MM.1S (cell line): ENCODE measurements around the gene ADAMTS2.

ENCODE experiments used
- DNase-seq: peaks from one replicate; pipeline ENCODE4 v3.0.0-alpha.2; 2015
- H2AFZ ChIP-seq: fragments of 300-600 bp; sonication (generic); 2 replicates; pipeline ENCODE4 v1.6.0; 2016; ENCODE audit warnings: antibody characterized with exemption, low read length
- H3F3A ChIP-seq: fragments of 300-600 bp; sonication (generic); 2 replicates; pipeline ENCODE4 v1.6.1; 2016; ENCODE audit warnings: mild to moderate bottlenecking, antibody characterized with exemption, low read length, moderate library complexity, mixed read lengths; ENCODE audit not compliant: insufficient read depth
- H3K27ac ChIP-seq: fragments of 300-600 bp; sonication (generic); 2 replicates; pipeline ENCODE4 v1.5.1; 2016; ENCODE audit warnings: mild to moderate bottlenecking, low read length
- H3K27me3 ChIP-seq: fragments of 300-600 bp; sonication (generic); replicated peaks from 2 replicates; pipeline ENCODE4 v1.6.0; 2016; ENCODE audit warnings: low read length; ENCODE audit not compliant: insufficient read depth
- H3K36me3 ChIP-seq: fragments of 300-600 bp; sonication (generic); replicated peaks from 2 replicates; pipeline ENCODE4 v1.6.1; 2016; ENCODE audit warnings: mild to moderate bottlenecking, low read length, mixed read lengths; ENCODE audit not compliant: insufficient read depth
- H3K4me1 ChIP-seq: fragments of 300-600 bp; sonication (generic); 2 replicates; pipeline ENCODE4 v1.6.1; 2016; ENCODE audit warnings: low read length, mixed read lengths
- H3K4me2 ChIP-seq: fragments of 300-600 bp; sonication (generic); 2 replicates; pipeline ENCODE4 v1.6.0; 2016; ENCODE audit warnings: low read depth, low read length
- H3K4me3 ChIP-seq: fragments of 300-600 bp; sonication (generic); 2 replicates; pipeline ENCODE4 v1.5.1; 2016; ENCODE audit warnings: low read length, mixed read lengths
- H3K79me2 ChIP-seq: fragments of 300-600 bp; sonication (generic); 2 replicates; pipeline ENCODE4 v1.6.1; 2016; ENCODE audit warnings: mixed run types, low read length, mixed read lengths
- H3K9ac ChIP-seq: fragments of 300-600 bp; sonication (generic); 2 replicates; pipeline ENCODE4 v1.6.1; 2016; ENCODE audit warnings: low read length, mixed read lengths
- H3K9me2 ChIP-seq: fragments of 300-600 bp; sonication (generic); replicated peaks from 2 replicates; pipeline ENCODE4 v1.6.1; 2016; ENCODE audit warnings: mild to moderate bottlenecking, low read length, mixed read lengths; ENCODE audit not compliant: insufficient read depth
- H3K9me3 ChIP-seq: fragments of 300-600 bp; sonication (generic); replicated peaks from 2 replicates; pipeline ENCODE4 v1.6.1; 2016; ENCODE audit warnings: mild to moderate bottlenecking, low read length, mixed read lengths; ENCODE audit not compliant: insufficient read depth
- H4K20me1 ChIP-seq: fragments of 300-600 bp; sonication (generic); 2 replicates; pipeline ENCODE4 v1.6.1; 2016; ENCODE audit warnings: mild to moderate bottlenecking, low read length, moderate library complexity, mixed read lengths; ENCODE audit not compliant: insufficient read depth
- EZH2 ChIP-seq: fragments of 300-600 bp; sonication (generic); optimal IDR thresholded peaks from 2 replicates; pipeline ENCODE3; 2017; ENCODE audit warnings: low read depth, mild to moderate bottlenecking, antibody characterized with exemption, low read length, mixed read lengths
- EZH2phosphoT487 ChIP-seq: fragments of 300-600 bp; sonication (generic); IDR thresholded peaks from 2 replicates; pipeline ENCODE4 v1.6.1; 2018; ENCODE audit warnings: antibody characterized with exemption, low read length
- TF ChIP-seq, protein P1 (sequence below): fragments of 300-600 bp; sonication (generic); IDR thresholded peaks from 2 replicates; pipeline ENCODE4 v1.5.1; 2016; ENCODE audit warnings: antibody characterized with exemption, low read length, mixed read lengths

ADAMTS2 gene

GRCh38 chr5:179242676-179243075, 102.6 kb downstream of the ADAMTS2 start:
- no peaks in the 10 kb centered on the region for H4K20me1 ChIP-seq
- no peaks in the 10 kb centered on the region for H3K36me3 ChIP-seq
- no peak overlapping the region for H3K4me3 ChIP-seq
- H3K27me3 ChIP-seq: peaks cover 20% of the 10 kb centered on the region; the same call in 1 of the 2 replicates
- no peaks in the 10 kb centered on the region for H3F3A ChIP-seq
- no peak overlapping the region for H3K4me2 ChIP-seq
- no peaks in the 10 kb centered on the region for H3K4me1 ChIP-seq
- H3K79me2 ChIP-seq: no peaks in the 10 kb centered on the region
- no peak overlapping the region for H3K9ac ChIP-seq
- H3K9me3 ChIP-seq: no peaks in the 10 kb centered on the region
- H3K9me2 ChIP-seq: no peaks in the 10 kb centered on the region
- no peak for DNase-seq
- no peak overlapping the region for H2AFZ ChIP-seq
- TF ChIP-seq, protein P1, sequence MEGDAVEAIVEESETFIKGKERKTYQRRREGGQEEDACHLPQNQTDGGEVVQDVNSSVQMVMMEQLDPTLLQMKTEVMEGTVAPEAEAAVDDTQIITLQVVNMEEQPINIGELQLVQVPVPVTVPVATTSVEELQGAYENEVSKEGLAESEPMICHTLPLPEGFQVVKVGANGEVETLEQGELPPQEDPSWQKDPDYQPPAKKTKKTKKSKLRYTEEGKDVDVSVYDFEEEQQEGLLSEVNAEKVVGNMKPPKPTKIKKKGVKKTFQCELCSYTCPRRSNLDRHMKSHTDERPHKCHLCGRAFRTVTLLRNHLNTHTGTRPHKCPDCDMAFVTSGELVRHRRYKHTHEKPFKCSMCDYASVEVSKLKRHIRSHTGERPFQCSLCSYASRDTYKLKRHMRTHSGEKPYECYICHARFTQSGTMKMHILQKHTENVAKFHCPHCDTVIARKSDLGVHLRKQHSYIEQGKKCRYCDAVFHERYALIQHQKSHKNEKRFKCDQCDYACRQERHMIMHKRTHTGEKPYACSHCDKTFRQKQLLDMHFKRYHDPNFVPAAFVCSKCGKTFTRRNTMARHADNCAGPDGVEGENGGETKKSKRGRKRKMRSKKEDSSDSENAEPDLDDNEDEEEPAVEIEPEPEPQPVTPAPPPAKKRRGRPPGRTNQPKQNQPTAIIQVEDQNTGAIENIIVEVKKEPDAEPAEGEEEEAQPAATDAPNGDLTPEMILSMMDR: no peak
- TF ChIP-seq EZH2phosphoT487: no peak
- TF ChIP-seq EZH2: no peak
- H3K27ac ChIP-seq: no peak overlapping the region

GRCh38 chr5:179241764-179242370, 103.4 kb downstream of the ADAMTS2 start:
- Histone ChIP-seq H3F3A (no peaks in the 10 kb centered on the region), H3K36me3 (no peaks in the 10 kb centered on the region), H3K4me2 (no peak overlapping the region), H3K4me3 (no peak overlapping the region), H3K4me1 (no peaks in the 10 kb centered on the region), H3K9me2 (no peaks in the 10 kb centered on the region), H3K79me2 (no peaks in the 10 kb centered on the region), H4K20me1 (no peaks in the 10 kb centered on the region), H3K9ac (no peak overlapping the region), H3K9me3 (no peaks in the 10 kb centered on the region), H2AFZ (no peak overlapping the region), H3K27ac (no peak overlapping the region), H3K27me3 (peaks cover 13% of the 10 kb centered on the region; the same call in 1 of the 2 replicates)
- DNase-seq: no peak
- TF ChIP-seq EZH2phosphoT487: no peak
- no peak for TF ChIP-seq EZH2
- TF ChIP-seq, protein P1: no peak

DNA sequence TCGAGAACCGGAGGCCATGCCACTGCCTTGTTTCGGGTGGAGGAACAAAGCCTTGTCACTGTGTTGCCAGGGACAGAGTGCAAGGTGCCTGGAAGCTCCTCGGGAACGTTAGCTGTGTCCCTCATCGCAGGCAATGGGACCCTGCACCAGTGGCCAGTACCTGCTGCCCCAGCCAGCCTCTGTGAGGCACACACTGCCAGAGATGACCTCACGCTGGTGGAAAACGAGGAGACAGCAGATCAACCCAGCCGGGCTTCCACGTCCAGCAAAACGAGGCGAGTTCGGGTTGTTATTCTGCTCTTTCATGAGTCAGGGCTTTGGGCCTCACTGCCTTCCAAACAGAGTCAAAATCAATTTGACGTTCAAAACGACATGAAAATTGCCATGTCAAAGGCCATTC, 104.1 kb downstream of the ADAMTS2 start:
- no peak overlapping the region for H3K9ac ChIP-seq
- DNase-seq: no peak
- H3K4me1 ChIP-seq: no peaks in the 10 kb centered on the region
- peaks cover 12% of the 10 kb centered on the region; the same call in 1 of the 2 replicates for H3K27me3 ChIP-seq
- H3K36me3 ChIP-seq: no peaks in the 10 kb centered on the region
- H3K4me3 ChIP-seq: no peak overlapping the region
- no peaks in the 10 kb centered on the region for H3F3A ChIP-seq
- H2AFZ ChIP-seq: no peak overlapping the region
- H3K27ac ChIP-seq: no peak overlapping the region
- no peak overlapping the region for H3K4me2 ChIP-seq
- H3K79me2 ChIP-seq: no peaks in the 10 kb centered on the region
- TF ChIP-seq EZH2phosphoT487: no peak
- TF ChIP-seq, protein P1: no peak
- TF ChIP-seq EZH2: no peak
- no peaks in the 10 kb centered on the region for H3K9me2 ChIP-seq
- no peaks in the 10 kb centered on the region for H4K20me1 ChIP-seq
- no peaks in the 10 kb centered on the region for H3K9me3 ChIP-seq
